ENCODE results near the gene NPR2.

Gene NPR2

DNA sequence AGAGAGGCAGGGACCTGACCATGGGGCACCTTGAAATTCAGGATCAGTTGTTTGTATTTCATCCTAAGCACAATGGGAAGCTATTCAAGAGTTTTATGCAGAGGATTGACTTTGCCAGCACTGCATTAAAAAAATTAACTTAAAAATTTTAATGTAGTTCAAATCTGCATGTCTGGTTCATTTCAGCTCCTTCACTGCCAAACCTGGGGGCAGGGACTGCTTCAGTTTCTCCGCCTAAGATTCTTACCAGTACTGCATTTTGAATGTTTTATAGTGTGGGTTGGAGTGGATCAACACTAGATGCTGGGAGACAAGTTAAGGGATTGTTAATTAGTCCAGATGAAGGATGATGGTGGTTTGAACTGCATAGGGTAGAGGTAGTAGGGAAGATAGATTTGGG is 21.6 kb upstream of the NPR2 start:
- POLR2A ChIA-PET, result no interaction called here
- DNase-seq (ENCODE audit: extremely low spot score), result no peak
- CTCF ChIA-PET, result interaction anchor here (0.9 to 7.8 kb wide), 4 partner anchors 9 to 20 kb away, joined by 3 to 45 read pairs (median 22); partner anchors contain the start of genes MSMP and NPR2
- TF ChIP-seq, protein P1, sequence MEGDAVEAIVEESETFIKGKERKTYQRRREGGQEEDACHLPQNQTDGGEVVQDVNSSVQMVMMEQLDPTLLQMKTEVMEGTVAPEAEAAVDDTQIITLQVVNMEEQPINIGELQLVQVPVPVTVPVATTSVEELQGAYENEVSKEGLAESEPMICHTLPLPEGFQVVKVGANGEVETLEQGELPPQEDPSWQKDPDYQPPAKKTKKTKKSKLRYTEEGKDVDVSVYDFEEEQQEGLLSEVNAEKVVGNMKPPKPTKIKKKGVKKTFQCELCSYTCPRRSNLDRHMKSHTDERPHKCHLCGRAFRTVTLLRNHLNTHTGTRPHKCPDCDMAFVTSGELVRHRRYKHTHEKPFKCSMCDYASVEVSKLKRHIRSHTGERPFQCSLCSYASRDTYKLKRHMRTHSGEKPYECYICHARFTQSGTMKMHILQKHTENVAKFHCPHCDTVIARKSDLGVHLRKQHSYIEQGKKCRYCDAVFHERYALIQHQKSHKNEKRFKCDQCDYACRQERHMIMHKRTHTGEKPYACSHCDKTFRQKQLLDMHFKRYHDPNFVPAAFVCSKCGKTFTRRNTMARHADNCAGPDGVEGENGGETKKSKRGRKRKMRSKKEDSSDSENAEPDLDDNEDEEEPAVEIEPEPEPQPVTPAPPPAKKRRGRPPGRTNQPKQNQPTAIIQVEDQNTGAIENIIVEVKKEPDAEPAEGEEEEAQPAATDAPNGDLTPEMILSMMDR (IDR thresholded peaks at IDR 0.05; ENCODE audit: control extremely low read depth, extremely low read depth, low read depth, missing control alignments), result no peak

DNA sequence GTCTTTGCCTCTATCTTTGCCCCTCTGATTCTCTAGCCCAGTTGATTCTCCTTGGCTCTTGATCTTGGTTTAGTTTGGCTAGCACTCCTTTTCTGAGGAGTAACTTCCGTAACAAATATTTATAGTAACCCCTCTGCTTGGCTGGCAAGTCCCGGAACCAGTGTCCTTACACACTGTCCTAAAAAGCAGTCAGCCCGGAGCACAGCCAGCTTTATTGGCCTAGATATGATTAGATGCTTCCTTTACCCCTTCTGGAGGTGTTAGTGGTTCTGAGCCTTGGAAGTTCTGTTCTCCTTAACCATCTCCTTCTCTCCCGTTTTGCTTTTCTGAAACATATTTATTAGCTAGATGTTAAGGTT is 20.3 kb upstream of the NPR2 start:
- ChIA-PET POLR2A (no interaction called here), CTCF (interaction anchor here (0.9 to 7.8 kb wide), 11 partner anchors 8 to 68 kb away, joined by 3 to 45 read pairs (median 5); partner anchors contain the start of genes CREB3, MSMP, NPR2 and TLN1)
- no peak for DNase-seq (ENCODE audit: extremely low spot score)
- TF ChIP-seq, protein P1 (IDR thresholded peaks at IDR 0.05; ENCODE audit: control extremely low read depth, extremely low read depth, low read depth, missing control alignments), result no peak

DNA sequence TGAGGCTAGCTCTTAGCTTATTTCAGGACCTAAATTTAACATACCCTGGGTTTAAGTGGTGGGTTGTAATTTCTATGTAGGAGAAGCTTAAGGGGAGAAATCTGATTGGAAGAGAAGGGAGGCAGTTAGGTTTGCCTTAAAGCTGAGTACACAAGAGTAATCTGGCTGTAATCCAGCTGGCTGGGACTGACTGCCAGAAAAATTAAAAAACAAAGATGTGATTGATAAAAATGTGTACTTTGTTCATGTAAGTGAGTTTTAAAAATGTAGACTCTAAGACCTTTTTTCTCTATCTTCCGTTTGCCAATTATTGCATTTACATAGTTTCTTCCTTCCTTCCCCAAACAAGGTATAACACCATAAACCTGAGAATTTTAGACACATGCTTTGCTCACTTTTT is 19.9 kb upstream of the NPR2 start:
- DNase-seq (ENCODE audit: extremely low spot score), result no peak
- CTCF ChIA-PET, result interaction anchor here (0.9 to 7.8 kb wide), 12 partner anchors 9 to 111 kb away, joined by 3 to 45 read pairs (median 4); partner anchors contain the start of genes CREB3, MSMP, NPR2 and TLN1
- TF ChIP-seq, protein P1 (IDR thresholded peaks at IDR 0.05; ENCODE audit: control extremely low read depth, extremely low read depth, low read depth, missing control alignments), result no peak
- POLR2A ChIA-PET, result interaction anchor here (0.5 kb wide), 1 partner anchor 38 kb away, joined by 3 read pairs; no protein-coding TSS in a partner anchor

DNA sequence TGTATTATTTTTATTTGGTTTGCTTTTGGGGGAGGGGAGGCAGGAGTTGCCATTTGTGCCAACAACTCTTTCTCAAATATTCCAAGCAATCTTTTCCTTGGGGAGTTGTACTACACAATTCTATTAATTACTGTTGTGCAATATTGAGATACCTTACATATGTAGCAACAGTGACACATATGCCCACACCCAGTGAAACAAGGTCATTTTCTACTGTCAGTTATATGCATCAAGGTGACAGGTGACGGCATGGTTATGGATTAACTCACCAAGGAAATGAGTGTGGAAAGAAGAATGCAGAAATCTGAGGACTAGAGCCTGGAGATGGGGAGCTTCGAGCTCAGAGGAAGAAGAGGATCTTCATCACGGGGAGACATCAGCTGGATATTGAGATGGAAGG is 19.4 kb upstream of the NPR2 start:
- ChIA-PET CTCF (interaction anchor here (0.9 to 7.8 kb wide), 8 partner anchors 8 to 110 kb away, joined by 3 to 45 read pairs (median 6); partner anchors contain the start of genes CREB3, GBA2, MSMP and NPR2), POLR2A (interaction anchor here (0.5 kb wide), 1 partner anchor 38 kb away, joined by 3 read pairs; no protein-coding TSS in a partner anchor)
- TF ChIP-seq, protein P1 (IDR thresholded peaks at IDR 0.05; ENCODE audit: control extremely low read depth, extremely low read depth, low read depth, missing control alignments), result no peak
- DNase-seq (ENCODE audit: extremely low spot score), result no peak

DNA sequence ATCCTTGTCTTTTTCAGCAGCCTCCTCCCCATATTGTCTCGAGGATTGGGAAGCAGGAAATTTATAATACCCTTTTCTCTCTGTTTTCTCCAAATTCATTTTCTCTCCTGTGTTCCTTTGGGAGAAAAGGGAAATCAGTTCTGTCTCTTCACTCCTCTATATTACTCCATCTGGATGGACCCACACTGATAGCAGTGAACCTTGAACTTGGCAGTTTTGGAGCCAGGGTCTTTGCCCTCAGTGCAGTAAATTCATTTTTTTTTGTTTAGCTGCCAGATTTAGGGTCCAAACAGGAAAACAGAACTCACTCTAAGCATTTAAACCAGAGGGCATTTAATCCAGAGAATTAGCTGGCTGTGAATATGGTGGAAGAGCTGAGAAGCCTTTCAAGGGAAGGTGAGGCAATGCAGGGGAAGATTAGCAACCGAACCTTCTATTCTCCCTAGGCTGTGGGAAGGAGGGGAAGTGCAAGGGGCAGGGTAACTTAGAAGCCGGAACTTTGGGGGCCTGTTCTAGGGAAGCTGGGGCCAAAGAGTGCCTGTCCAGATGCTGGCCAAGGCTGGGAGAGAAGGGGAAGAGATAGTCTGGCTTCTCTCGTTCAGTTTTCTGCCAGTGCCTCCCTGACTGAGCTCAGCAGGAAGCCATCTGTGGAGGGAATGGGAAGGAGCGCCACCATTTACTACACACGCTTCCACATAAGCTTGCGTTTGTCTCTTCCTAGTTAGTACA is 16.3 kb upstream of the NPR2 start:
- no peak for DNase-seq (ENCODE audit: extremely low spot score)
- POLR2A ChIA-PET, result no interaction called here
- CTCF ChIA-PET, result interaction anchor here (0.9 to 7.8 kb wide), 8 partner anchors 9 to 78 kb away, joined by 3 to 45 read pairs (median 4); partner anchors contain the start of gene NPR2
- TF ChIP-seq, protein P1 (IDR thresholded peaks at IDR 0.05; ENCODE audit: control extremely low read depth, extremely low read depth, low read depth, missing control alignments), result no peak

DNA sequence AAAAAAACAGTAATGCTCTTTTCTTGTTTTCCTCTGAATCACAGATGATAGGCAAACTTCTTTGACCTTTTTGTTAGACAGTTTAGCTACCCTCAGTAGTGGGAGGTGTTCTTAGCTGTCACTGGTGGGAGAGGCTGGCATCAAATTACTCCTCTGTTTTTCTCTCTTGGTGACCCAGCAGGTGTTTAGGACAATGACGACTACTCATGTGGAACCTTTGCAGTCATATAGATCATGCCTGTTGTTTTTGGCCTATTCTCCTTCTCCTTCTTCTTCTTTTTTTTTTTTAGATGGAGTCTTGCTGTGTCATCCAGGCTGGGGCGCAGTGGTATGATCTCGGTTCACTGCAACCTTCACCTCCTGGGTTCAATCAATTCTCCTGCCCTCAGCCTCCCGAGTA is 15.4 kb upstream of the NPR2 start:
- TF ChIP-seq, protein P1 (IDR thresholded peaks at IDR 0.05; ENCODE audit: control extremely low read depth, extremely low read depth, low read depth, missing control alignments), result no peak
- POLR2A ChIA-PET, result interaction anchor here (0.7 kb wide), 1 partner anchor 1060 kb away, joined by 3 read pairs; no protein-coding TSS in a partner anchor
- no peak for DNase-seq (ENCODE audit: extremely low spot score)
- CTCF ChIA-PET, result interaction anchor here (0.9 to 7.8 kb wide), 9 partner anchors 8 to 79 kb away, joined by 3 to 45 read pairs (median 4); partner anchors contain the start of genes GBA2, NPR2 and RGP1
